ENCODE data around the gene NBL1.

DNA sequence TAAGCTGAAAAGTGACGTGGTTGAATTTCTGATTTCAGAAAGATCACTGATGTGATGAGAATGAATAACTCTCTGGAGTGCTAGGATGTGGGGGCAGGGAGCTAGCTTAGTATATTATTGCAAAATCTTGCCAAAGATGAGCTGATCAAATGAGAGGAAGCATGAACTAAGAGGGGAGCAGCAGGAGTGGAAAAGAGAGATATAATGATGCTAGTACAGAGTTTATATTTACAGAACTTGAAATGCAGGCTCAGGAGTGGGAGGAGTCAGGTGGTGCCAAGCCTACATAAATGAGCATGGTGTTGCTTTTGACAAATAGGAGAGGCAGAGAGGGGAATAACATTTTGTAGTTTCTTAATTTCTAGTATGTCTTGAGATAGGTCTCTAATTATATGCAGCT, 38.1 kb upstream of the NBL1 start:
- TF ChIP-seq SUZ12 (IDR thresholded peaks at IDR 0.05; ENCODE audit: extremely low read depth, insufficient read depth, insufficient read length) (no peak), ZNF274 (IDR thresholded peaks at IDR 0.05; ENCODE audit: low read depth, low read length) (no peak), YY1 (IDR thresholded peaks at IDR 0.05; ENCODE audit: insufficient read depth, insufficient read length) (no peak)

Measured in NT2/D1 (cell line).